ENCODE measurements around the gene PDK2. TPM values are rescaled to one million over a fixed set of nuclear protein-coding genes. Genes with fewer than 3 reads are reported as not detected.

Gene PDK2
- total and polyA plus RNA-seq, 9 of the 15 experiments (the other 6 are each of a cell fraction or from before 2014, with no cell fraction given): 0.03 to 2.5 (median 1.4) TPM

DNA sequence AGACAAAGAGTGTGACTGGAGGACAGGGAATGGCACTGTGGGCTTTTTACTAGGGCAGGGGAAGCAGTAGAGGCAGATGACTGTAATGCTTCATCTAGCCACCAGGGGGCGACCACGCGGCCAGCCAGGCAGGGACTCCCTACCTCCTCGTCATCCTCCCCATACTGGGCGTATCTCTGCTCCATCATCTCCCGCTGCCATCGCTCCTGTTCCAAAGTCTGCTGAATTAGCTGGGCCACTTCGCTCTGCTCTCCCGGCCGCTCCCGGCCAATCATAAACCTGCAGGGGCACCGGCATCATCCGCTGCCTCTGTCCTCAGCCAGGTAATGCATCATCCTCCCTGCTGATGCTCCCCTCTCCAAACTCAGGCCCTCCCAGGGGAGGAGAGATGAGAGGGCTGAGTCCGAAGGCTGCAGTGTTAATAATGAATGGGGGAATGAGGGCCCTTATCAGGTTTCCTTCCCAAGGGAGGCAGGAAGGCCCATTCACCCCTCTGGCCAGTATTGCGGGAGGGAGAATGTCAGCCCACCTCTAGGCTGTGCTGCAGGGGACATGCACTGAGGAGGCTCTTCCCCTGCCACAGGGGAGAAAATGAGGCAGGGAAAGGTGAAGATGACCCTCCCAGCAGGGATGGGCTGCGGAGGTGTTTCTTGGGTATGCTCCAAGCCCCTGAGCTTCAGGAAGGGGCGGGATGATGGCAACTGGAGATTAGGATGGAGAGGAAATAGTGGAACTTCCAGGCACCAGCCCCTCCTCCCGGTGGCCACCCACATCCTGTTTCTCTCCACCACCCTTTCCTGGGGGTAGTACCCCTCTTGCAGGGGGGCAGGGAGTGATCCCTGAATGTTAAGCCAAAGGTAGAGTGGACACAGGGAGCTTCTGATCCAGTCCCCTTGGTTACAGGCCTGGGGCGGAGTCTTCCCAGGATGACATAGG is 45.1 kb downstream of the PDK2 start (continued):
- TF ChIP-seq POLR3G (IDR thresholded peaks at IDR 0.05; ENCODE audit: extremely low read depth, insufficient read length, insufficient replicate concordance): no peak
- no peak for TF ChIP-seq HIVEP1 (CRISPR knock-in tag; IDR thresholded peaks at IDR 0.05)
- no peak for TF ChIP-seq MECOM (CRISPR knock-in tag; IDR thresholded peaks at IDR 0.05)
- no peak for TF ChIP-seq ARNT (IDR thresholded peaks at IDR 0.05)
- TF ChIP-seq, protein P1, sequence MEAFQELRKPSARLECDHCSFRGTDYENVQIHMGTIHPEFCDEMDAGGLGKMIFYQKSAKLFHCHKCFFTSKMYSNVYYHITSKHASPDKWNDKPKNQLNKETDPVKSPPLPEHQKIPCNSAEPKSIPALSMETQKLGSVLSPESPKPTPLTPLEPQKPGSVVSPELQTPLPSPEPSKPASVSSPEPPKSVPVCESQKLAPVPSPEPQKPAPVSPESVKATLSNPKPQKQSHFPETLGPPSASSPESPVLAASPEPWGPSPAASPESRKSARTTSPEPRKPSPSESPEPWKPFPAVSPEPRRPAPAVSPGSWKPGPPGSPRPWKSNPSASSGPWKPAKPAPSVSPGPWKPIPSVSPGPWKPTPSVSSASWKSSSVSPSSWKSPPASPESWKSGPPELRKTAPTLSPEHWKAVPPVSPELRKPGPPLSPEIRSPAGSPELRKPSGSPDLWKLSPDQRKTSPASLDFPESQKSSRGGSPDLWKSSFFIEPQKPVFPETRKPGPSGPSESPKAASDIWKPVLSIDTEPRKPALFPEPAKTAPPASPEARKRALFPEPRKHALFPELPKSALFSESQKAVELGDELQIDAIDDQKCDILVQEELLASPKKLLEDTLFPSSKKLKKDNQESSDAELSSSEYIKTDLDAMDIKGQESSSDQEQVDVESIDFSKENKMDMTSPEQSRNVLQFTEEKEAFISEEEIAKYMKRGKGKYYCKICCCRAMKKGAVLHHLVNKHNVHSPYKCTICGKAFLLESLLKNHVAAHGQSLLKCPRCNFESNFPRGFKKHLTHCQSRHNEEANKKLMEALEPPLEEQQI (IDR thresholded peaks at IDR 0.05): no peak
- no peak for TF ChIP-seq MTA2 (IDR thresholded peaks at IDR 0.05; ENCODE audit: low read depth)
- no peak for TF ChIP-seq IFI16 (CRISPR knock-in tag; IDR thresholded peaks at IDR 0.05)
- TF ChIP-seq, protein P2, sequence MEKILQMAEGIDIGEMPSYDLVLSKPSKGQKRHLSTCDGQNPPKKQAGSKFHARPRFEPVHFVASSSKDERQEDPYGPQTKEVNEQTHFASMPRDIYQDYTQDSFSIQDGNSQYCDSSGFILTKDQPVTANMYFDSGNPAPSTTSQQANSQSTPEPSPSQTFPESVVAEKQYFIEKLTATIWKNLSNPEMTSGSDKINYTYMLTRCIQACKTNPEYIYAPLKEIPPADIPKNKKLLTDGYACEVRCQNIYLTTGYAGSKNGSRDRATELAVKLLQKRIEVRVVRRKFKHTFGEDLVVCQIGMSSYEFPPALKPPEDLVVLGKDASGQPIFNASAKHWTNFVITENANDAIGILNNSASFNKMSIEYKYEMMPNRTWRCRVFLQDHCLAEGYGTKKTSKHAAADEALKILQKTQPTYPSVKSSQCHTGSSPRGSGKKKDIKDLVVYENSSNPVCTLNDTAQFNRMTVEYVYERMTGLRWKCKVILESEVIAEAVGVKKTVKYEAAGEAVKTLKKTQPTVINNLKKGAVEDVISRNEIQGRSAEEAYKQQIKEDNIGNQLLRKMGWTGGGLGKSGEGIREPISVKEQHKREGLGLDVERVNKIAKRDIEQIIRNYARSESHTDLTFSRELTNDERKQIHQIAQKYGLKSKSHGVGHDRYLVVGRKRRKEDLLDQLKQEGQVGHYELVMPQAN (IDR thresholded peaks at IDR 0.05; ENCODE audit: borderline replicate concordance): no peak
- TF ChIP-seq KLF13 (tag; IDR thresholded peaks at IDR 0.05; ENCODE audit: borderline replicate concordance, low read depth): peak; percentile 65; the same call in 1 of the 2 replicates
- no peak for TF ChIP-seq NFXL1 (CRISPR knock-in tag; IDR thresholded peaks at IDR 0.05)
- no peak for TF ChIP-seq ETV6 (IDR thresholded peaks at IDR 0.05; ENCODE audit: borderline replicate concordance in 1 of 2, low read depth in 2 of 2, low read length in 1 of 2)
- no peak for TF ChIP-seq ETV6 (CRISPR knock-in tag; IDR thresholded peaks at IDR 0.05; ENCODE audit: borderline replicate concordance)
- TF ChIP-seq, protein P3, sequence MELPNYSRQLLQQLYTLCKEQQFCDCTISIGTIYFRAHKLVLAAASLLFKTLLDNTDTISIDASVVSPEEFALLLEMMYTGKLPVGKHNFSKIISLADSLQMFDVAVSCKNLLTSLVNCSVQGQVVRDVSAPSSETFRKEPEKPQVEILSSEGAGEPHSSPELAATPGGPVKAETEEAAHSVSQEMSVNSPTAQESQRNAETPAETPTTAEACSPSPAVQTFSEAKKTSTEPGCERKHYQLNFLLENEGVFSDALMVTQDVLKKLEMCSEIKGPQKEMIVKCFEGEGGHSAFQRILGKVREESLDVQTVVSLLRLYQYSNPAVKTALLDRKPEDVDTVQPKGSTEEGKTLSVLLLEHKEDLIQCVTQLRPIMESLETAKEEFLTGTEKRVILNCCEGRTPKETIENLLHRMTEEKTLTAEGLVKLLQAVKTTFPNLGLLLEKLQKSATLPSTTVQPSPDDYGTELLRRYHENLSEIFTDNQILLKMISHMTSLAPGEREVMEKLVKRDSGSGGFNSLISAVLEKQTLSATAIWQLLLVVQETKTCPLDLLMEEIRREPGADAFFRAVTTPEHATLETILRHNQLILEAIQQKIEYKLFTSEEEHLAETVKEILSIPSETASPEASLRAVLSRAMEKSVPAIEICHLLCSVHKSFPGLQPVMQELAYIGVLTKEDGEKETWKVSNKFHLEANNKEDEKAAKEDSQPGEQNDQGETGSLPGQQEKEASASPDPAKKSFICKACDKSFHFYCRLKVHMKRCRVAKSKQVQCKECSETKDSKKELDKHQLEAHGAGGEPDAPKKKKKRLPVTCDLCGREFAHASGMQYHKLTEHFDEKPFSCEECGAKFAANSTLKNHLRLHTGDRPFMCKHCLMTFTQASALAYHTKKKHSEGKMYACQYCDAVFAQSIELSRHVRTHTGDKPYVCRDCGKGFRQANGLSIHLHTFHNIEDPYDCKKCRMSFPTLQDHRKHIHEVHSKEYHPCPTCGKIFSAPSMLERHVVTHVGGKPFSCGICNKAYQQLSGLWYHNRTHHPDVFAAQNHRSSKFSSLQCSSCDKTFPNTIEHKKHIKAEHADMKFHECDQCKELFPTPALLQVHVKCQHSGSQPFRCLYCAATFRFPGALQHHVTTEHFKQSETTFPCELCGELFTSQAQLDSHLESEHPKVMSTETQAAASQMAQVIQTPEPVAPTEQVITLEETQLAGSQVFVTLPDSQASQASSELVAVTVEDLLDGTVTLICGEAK (IDR thresholded peaks at IDR 0.05): no peak
- TF ChIP-seq, protein P3 (CRISPR knock-in tag; IDR thresholded peaks at IDR 0.05): no peak
- no peak for TF ChIP-seq RNF2 (IDR thresholded peaks at IDR 0.05)

Measured in K562 (cell line).